Stomach smooth muscle (tissue), 2 donors: ENCODE results near the gene POGLUT2.

ENCODE experiments used
- H3K27ac ChIP-seq: one replicate; pipeline ENCODE4 v1.7.0; 2013; ENCODE audit warnings: mild to moderate bottlenecking, low read length, inconsistent platforms
- H3K27me3 ChIP-seq, 2 donors: one replicate each; pipeline ENCODE4 v1.7.0; 2013; ENCODE audit warnings: low read length in 2 of 2; ENCODE audit not compliant: insufficient read depth in 2 of 2, control insufficient read depth in 1 of 2
- H3K36me3 ChIP-seq, 2 donors: one replicate each; pipeline ENCODE4 v1.7.0; 2013; ENCODE audit warnings: low read length in 2 of 2; ENCODE audit not compliant: control insufficient read depth in 2 of 2, insufficient read depth in 2 of 2
- H3K4me1 ChIP-seq: one replicate; pipeline ENCODE4 v1.7.0; 2013; ENCODE audit warnings: low read length; ENCODE audit not compliant: control insufficient read depth, insufficient read depth
- H3K4me3 ChIP-seq, 2 donors: one replicate each; pipeline ENCODE4 v1.7.0; 2013; ENCODE audit warnings: low read length in 2 of 2
- H3K9ac ChIP-seq, 2 donors: one replicate each; pipeline ENCODE4 v1.7.0; 2013; ENCODE audit warnings: low read length in 2 of 2, mild to moderate bottlenecking in 1 of 2
- H3K9me3 ChIP-seq, 2 donors: one replicate each; pipeline ENCODE4 v1.7.0; 2013; ENCODE audit warnings: low read length in 2 of 2; ENCODE audit not compliant: control insufficient read depth in 2 of 2
- donor health status: healthy.
- donor health status: Pancreatic carcinoma.

The POGLUT2 gene

DNA sequence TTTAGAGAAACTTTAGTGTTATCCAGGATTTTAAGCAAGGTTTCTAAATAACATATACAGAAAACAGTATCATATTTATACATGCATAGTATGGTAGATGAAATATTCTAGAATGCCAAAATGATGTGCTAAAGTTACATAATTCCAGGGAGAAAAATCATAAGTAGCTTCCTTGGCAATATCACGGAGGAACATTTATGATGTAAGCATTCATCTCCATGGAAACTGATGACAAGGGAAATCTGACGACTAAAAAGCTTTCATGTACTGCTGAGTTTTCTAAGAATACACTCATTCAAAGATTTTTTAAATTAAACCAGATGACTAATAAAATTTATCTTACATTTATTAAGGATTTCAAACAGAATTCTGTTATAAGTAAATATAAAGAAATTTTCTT is 29.9 kb downstream of the POGLUT2 start:
- no peaks in the 10 kb centered on the region for H3K36me3 ChIP-seq
- H3K27ac ChIP-seq, result no peak overlapping the region
- no peak overlapping the region for H3K4me3 ChIP-seq
- H3K27me3 ChIP-seq, result no peaks in the 10 kb centered on the region
- H3K9me3 ChIP-seq, result no peaks in the 10 kb centered on the region
- H3K4me1 ChIP-seq, result peaks cover 5% of the 10 kb centered on the region
- H3K9ac ChIP-seq, result no peak overlapping the region

- H3K4me3 ChIP-seq, result no peak overlapping the region
- H3K36me3 ChIP-seq, result no peaks in the 10 kb centered on the region
- no peaks in the 10 kb centered on the region for H3K9me3 ChIP-seq
- H3K27ac ChIP-seq, result no peak overlapping the region
- H3K27me3 ChIP-seq, result no peaks in the 10 kb centered on the region
- H3K9ac ChIP-seq, result no peak overlapping the region
- no peaks in the 10 kb centered on the region for H3K4me1 ChIP-seq
Observed at GRCh38 chr13:102763741-102764140, 35.0 kb downstream of the POGLUT2 start.

GRCh38 chr13:102761071-102761470 is 37.7 kb downstream of the POGLUT2 start:
- Histone ChIP-seq H3K36me3 (no peaks in the 10 kb centered on the region), H3K4me1 (no peaks in the 10 kb centered on the region), H3K9ac (no peak overlapping the region), H3K27ac (no peak overlapping the region), H3K4me3 (no peak overlapping the region), H3K27me3 (no peaks in the 10 kb centered on the region), H3K9me3 (no peaks in the 10 kb centered on the region)

DNA sequence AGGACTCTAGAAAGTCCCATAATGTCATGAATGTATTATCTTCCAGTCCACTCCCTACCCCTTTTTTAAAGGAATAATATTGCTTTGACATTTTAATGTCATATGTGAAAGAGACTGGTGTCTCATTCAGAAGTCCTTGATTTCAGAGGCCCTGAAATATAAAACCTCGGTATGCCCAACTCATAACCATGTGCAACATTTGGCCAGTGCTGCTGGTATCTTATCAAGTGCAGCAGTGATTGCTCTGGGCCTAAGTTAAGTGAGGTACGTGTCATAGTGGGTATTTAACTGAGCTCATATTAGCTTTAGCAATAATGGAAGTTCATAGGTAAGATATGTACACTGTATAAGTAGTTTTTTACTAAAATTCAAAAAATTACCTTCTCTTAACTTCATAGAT is 39.9 kb downstream of the POGLUT2 start:
- Histone ChIP-seq H3K9me3 (no peaks in the 10 kb centered on the region), H3K27ac (no peak overlapping the region), H3K4me1 (no peaks in the 10 kb centered on the region), H3K4me3 (no peak overlapping the region), H3K36me3 (no peaks in the 10 kb centered on the region), H3K27me3 (no peaks in the 10 kb centered on the region), H3K9ac (no peak overlapping the region)

DNA sequence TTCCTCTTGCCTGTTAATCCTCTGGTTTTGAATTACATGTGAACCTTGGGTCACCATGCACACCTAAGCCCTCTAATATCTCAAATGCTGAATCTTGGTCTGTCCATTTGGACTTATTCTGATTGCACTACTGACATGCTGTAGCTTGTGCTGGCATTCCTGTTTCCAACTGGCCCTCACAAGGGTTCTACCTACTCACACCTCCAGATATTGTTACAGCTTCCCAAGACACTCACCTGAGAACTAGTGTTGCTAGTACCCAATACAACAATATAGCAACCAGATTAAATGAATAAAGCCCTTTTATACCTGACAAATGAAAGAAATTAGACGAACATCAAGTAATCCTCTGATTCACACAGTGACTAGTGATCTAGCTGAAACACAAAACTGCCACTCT is 41.8 kb downstream of the POGLUT2 start:
- Histone ChIP-seq H3K27ac (no peak overlapping the region), H3K4me1 (no peaks in the 10 kb centered on the region), H3K9ac (no peak overlapping the region), H3K9me3 (no peaks in the 10 kb centered on the region), H3K36me3 (no peaks in the 10 kb centered on the region), H3K27me3 (no peaks in the 10 kb centered on the region), H3K4me3 (no peak overlapping the region)

GRCh38 chr13:102751886-102752285 is 46.9 kb downstream of the POGLUT2 start:
- H3K9ac ChIP-seq, result no peak overlapping the region
- H3K36me3 ChIP-seq, result no peaks in the 10 kb centered on the region
- peaks cover 2 to 4% of the 10 kb centered on the region in 2 donors for H3K9me3 ChIP-seq
- no peaks in the 10 kb centered on the region for H3K27me3 ChIP-seq
- H3K27ac ChIP-seq, result no peak overlapping the region
- no peaks in the 10 kb centered on the region for H3K4me1 ChIP-seq
- no peak overlapping the region for H3K4me3 ChIP-seq

DNA sequence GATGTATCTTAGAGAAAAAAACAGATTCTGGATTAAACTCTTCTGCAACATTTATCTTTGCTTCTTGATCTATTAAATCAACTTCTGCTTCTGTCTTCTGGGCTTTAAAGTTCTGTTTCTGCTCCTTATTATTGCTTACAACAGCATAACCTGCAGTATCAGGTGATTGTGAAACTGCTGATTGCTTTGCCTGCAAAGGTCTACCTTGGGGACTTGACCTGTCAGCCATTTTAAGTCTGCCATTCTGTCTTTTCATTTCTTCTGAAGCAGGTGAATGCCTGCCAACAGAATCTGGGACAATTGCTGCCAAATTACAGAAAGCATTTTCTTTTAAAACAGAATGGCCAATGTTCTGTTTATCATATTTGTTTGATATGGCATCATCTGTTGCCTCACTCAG is 56.3 kb downstream of the POGLUT2 start:
- Histone ChIP-seq H3K36me3 (no peaks in the 10 kb centered on the region), H3K4me3 (no peak overlapping the region), H3K9me3 (peaks cover 0 to 3% of the 10 kb centered on the region in 2 donors), H3K9ac (no peak overlapping the region), H3K27ac (no peak overlapping the region), H3K4me1 (no peaks in the 10 kb centered on the region), H3K27me3 (no peaks in the 10 kb centered on the region)

DNA sequence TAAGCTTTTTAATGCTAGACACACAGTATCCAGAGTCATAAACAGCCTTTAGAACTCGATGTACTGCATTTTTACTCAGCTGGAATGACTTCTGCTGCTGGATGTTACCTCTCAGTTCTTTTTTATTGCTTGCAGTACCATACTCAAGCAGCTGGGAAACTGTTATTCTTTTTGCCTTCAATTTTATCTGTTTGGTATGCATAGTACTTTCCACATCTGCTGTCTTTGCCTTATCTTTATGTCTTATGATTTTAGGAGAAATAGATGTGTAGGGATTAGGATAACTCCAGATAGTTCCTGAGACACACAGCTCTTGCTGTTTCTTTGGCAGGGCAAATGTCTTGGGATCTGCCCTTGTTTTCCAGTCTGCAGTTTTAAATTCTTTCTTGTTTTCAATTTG is 56.7 kb downstream of the POGLUT2 start:
- no peaks in the 10 kb centered on the region for H3K36me3 ChIP-seq
- no peak overlapping the region for H3K27ac ChIP-seq
- H3K27me3 ChIP-seq, result no peaks in the 10 kb centered on the region
- no peak overlapping the region for H3K9ac ChIP-seq
- H3K4me3 ChIP-seq, result no peak overlapping the region
- no peaks in the 10 kb centered on the region for H3K4me1 ChIP-seq
- peaks cover 0 to 5% of the 10 kb centered on the region in 2 donors for H3K9me3 ChIP-seq
